ENCODE results near the gene SPDYE18.
"Not testable (repeated sequence)": the region's sequence is repeated elsewhere in the genome, so short reads cannot be mapped to it uniquely, and the experiment has no call there.

- TF ChIP-seq CTCF, POLR2A, POLR2AphosphoS5 (IDR thresholded peaks at IDR 0.05): not testable (repeated sequence)
Measured at GRCh38 chr7:77101187-77101586, 38.8 kb upstream of the SPDYE18 start.

All from breast epithelium (tissue), 3 donors.